Neural progenitor cell (in vitro differentiated cells): ENCODE data around the gene ERGIC1. TPM values are rescaled to one million over a fixed set of nuclear protein-coding genes. Genes with fewer than 3 reads are reported as not detected.

Experiments
- DNase-seq: peaks from one replicate; pipeline ENCODE4 v3.0.0-alpha.2; 2016; ENCODE audit warnings: low spot score
- H2AFZ ChIP-seq: fragments of 200-600 bp; sonication (generic); replicated peaks from 2 replicates; pipeline ENCODE4 v1.6.1; 2016; ENCODE audit warnings: antibody characterized with exemption
- H3F3A ChIP-seq: fragments of 200-600 bp; sonication (generic); 2 replicates; pipeline ENCODE4 v1.6.1; 2016; ENCODE audit warnings: antibody characterized with exemption, low read depth
- H3K27ac ChIP-seq: fragments of 200-600 bp; sonication (generic); 2 replicates; pipeline ENCODE4 v1.5.1; 2016; ENCODE audit warnings: mild to moderate bottlenecking
- H3K27me3 ChIP-seq: fragments of 200-600 bp; sonication (generic); 2 replicates; pipeline ENCODE4 v1.6.1; 2016; ENCODE audit warnings: mild to moderate bottlenecking, moderate library complexity
- H3K36me3 ChIP-seq: fragments of 200-600 bp; sonication (generic); 2 replicates; pipeline ENCODE4 v1.5.1; 2016
- H3K4me1 ChIP-seq: fragments of 200-600 bp; sonication (generic); 2 replicates; pipeline ENCODE4 v1.6.1; 2016; ENCODE audit warnings: mixed run types
- H3K4me2 ChIP-seq: fragments of 200-600 bp; sonication (generic); 2 replicates; pipeline ENCODE4 v1.6.1; 2016
- H3K4me3 ChIP-seq: fragments of 200-600 bp; sonication (generic); 2 replicates; pipeline ENCODE4 v1.5.1; 2016
- H3K79me2 ChIP-seq: fragments of 200-600 bp; sonication (generic); 2 replicates; pipeline ENCODE4 v1.6.1; 2016; ENCODE audit warnings: low read depth
- H3K9ac ChIP-seq: fragments of 200-600 bp; sonication (generic); 2 replicates; pipeline ENCODE4 v1.6.1; 2016
- H3K9me3 ChIP-seq: fragments of 200-600 bp; sonication (generic); 2 replicates; pipeline ENCODE4 v1.5.1; 2016; ENCODE audit warnings: low read depth
- H4K20me1 ChIP-seq: fragments of 200-600 bp; sonication (generic); 2 replicates; pipeline ENCODE4 v1.6.1; 2016; ENCODE audit warnings: low read depth
- H3K27ac Mint-ChIP-seq: 3 replicates; pipeline ENCODE4 v1.8.0; 2021; ENCODE audit warnings: mixed read lengths
- H3K27me3 Mint-ChIP-seq: 2 replicates; pipeline ENCODE4 v1.8.0; 2022; ENCODE audit warnings: low read depth, mild to moderate bottlenecking, inconsistent platforms, moderate library complexity, mixed read lengths; ENCODE audit not compliant: insufficient read depth
- H3K36me3 Mint-ChIP-seq: 3 replicates; pipeline ENCODE4 v1.8.0; 2021; ENCODE audit warnings: mixed read lengths
- H3K4me1 Mint-ChIP-seq: 3 replicates; pipeline ENCODE4 v1.8.0; 2021; ENCODE audit warnings: mixed read lengths
- H3K4me3 Mint-ChIP-seq: 3 replicates; pipeline ENCODE4 v1.8.0; 2021; ENCODE audit warnings: mild to moderate bottlenecking, moderate library complexity, mixed read lengths
- H3K9me3 Mint-ChIP-seq: 3 replicates; pipeline ENCODE4 v1.8.0; 2020; ENCODE audit warnings: mixed read lengths
- EZH2 ChIP-seq: fragments of 200-600 bp; sonication (generic); IDR thresholded peaks from 2 replicates; pipeline ENCODE4 v1.6.1; 2017; ENCODE audit warnings: antibody characterized with exemption, mild to moderate bottlenecking, moderate library complexity
- EZH2phosphoT487 ChIP-seq: fragments of 200-600 bp; sonication (generic); IDR thresholded peaks from 2 replicates; pipeline ENCODE4 v1.6.1; 2017; ENCODE audit warnings: antibody characterized with exemption
- total RNA-seq: library from RNA; depleted of rRNA; stranded (reverse); fragments of >200 nt; gene quantifications from 2 replicates; pipeline ENCODE4 v1.2.3, GENCODE V29; 2015; ENCODE audit warnings: low replicate concordance
- TF ChIP-seq, protein P1 (sequence below): fragments of 200-600 bp; sonication (generic); IDR thresholded peaks from 2 replicates; pipeline ENCODE4 v1.5.1; 2017; ENCODE audit warnings: antibody characterized with exemption, mild to moderate bottlenecking

Gene ERGIC1
- total RNA-seq, 1 donor from 2014 or later: 28.7 TPM

DNA sequence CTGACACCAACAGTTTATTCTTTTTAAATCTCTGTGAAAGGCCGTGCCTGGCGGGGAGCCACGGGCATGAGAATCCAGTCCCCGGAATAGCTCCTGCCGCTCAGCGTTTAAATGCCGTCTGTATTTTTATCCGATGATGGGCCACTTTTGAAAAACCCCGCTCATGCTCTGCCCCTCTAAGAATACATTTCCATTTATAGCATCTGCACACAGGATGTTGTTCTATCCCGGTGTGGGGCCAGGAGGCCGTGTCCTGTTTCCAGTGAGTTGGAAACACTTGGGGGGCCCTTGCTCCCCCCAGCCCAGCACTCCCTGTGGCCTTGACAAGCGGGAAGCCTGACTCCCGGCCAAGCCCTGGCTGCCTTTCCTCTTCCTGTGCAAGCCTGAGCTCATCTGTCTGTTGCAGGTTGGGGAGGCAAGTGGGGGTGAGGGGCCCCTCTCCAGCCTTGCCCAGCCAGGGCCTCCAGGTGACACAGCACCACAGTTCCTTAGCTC, 39.0 kb downstream of the ERGIC1 start:
- H3F3A ChIP-seq: no peaks in the 10 kb centered on the region

DNA sequence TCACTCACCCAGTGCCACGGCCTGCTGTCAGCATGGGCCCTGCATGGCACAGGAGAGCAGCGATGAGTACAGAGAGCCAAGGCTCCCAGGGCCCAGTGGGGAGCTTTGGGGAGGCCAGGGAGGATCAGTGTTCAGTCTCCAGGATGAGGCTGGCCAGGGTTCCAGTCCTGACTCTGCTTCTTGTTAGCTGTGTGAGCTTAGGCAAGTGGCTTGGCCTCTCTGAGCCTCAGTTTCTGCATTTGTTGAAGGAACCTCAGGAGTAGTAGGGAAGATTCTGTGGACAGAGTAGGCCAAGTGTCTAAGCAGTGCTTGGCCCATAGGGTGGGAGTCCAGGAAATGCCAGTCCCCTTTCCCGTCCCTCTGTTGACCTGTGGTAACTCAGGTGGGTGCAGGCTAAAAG, 39.5 kb downstream of the ERGIC1 start:
- no peaks in the 10 kb centered on the region for H3K9me3 Mint-ChIP-seq
- H3K27ac Mint-ChIP-seq: no peak overlapping the region
- TF ChIP-seq EZH2phosphoT487 (no peak), EZH2 (no peak)
- TF ChIP-seq, protein P1, sequence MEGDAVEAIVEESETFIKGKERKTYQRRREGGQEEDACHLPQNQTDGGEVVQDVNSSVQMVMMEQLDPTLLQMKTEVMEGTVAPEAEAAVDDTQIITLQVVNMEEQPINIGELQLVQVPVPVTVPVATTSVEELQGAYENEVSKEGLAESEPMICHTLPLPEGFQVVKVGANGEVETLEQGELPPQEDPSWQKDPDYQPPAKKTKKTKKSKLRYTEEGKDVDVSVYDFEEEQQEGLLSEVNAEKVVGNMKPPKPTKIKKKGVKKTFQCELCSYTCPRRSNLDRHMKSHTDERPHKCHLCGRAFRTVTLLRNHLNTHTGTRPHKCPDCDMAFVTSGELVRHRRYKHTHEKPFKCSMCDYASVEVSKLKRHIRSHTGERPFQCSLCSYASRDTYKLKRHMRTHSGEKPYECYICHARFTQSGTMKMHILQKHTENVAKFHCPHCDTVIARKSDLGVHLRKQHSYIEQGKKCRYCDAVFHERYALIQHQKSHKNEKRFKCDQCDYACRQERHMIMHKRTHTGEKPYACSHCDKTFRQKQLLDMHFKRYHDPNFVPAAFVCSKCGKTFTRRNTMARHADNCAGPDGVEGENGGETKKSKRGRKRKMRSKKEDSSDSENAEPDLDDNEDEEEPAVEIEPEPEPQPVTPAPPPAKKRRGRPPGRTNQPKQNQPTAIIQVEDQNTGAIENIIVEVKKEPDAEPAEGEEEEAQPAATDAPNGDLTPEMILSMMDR: no peak
- H3K27me3 ChIP-seq: no peaks in the 10 kb centered on the region
- H3K4me1 ChIP-seq: peaks cover 20% of the 10 kb centered on the region
- no peak overlapping the region for H3K4me3 Mint-ChIP-seq
- DNase-seq: no peak
- H3K4me1 Mint-ChIP-seq: peaks cover 11% of the 10 kb centered on the region
- no peak overlapping the region for H3K9ac ChIP-seq
- no peak overlapping the region for H3K27ac ChIP-seq
- no peaks in the 10 kb centered on the region for H3K79me2 ChIP-seq
- H3K4me2 ChIP-seq: no peak overlapping the region
- H3K9me3 ChIP-seq: no peaks in the 10 kb centered on the region
- H3K27me3 Mint-ChIP-seq: no peaks in the 10 kb centered on the region
- no peaks in the 10 kb centered on the region for H3F3A ChIP-seq
- no peak overlapping the region for H3K4me3 ChIP-seq
- peaks cover 72% of the 10 kb centered on the region for H4K20me1 ChIP-seq
- no peak overlapping the region for H2AFZ ChIP-seq
- H3K36me3 Mint-ChIP-seq: no peaks in the 10 kb centered on the region
- H3K36me3 ChIP-seq: no peaks in the 10 kb centered on the region

More for the DNA sequence above, 39.0 kb downstream of the ERGIC1 start:
- H3K36me3 ChIP-seq: no peaks in the 10 kb centered on the region
- no peak overlapping the region for H3K4me2 ChIP-seq
- H3K9me3 Mint-ChIP-seq: no peaks in the 10 kb centered on the region
- peaks cover 76% of the 10 kb centered on the region for H4K20me1 ChIP-seq
- H3K4me1 Mint-ChIP-seq: peaks cover 11% of the 10 kb centered on the region
- H3K27me3 Mint-ChIP-seq: no peaks in the 10 kb centered on the region
- no peaks in the 10 kb centered on the region for H3K9me3 ChIP-seq
- no peak overlapping the region for H3K4me3 Mint-ChIP-seq
- no peak for DNase-seq
- H3K4me3 ChIP-seq: no peak overlapping the region
- no peak overlapping the region for H3K9ac ChIP-seq
- H3K36me3 Mint-ChIP-seq: no peaks in the 10 kb centered on the region
- peak overlapping the region; percentile 70 for H3K27ac Mint-ChIP-seq
- H3K27ac ChIP-seq: no peak overlapping the region
- no peaks in the 10 kb centered on the region for H3K27me3 ChIP-seq
- peaks cover 20% of the 10 kb centered on the region for H3K4me1 ChIP-seq
- TF ChIP-seq EZH2: no peak
- no peak for TF ChIP-seq EZH2phosphoT487
- TF ChIP-seq, protein P1: no peak
- H3K79me2 ChIP-seq: no peaks in the 10 kb centered on the region
- no peak overlapping the region for H2AFZ ChIP-seq

DNA sequence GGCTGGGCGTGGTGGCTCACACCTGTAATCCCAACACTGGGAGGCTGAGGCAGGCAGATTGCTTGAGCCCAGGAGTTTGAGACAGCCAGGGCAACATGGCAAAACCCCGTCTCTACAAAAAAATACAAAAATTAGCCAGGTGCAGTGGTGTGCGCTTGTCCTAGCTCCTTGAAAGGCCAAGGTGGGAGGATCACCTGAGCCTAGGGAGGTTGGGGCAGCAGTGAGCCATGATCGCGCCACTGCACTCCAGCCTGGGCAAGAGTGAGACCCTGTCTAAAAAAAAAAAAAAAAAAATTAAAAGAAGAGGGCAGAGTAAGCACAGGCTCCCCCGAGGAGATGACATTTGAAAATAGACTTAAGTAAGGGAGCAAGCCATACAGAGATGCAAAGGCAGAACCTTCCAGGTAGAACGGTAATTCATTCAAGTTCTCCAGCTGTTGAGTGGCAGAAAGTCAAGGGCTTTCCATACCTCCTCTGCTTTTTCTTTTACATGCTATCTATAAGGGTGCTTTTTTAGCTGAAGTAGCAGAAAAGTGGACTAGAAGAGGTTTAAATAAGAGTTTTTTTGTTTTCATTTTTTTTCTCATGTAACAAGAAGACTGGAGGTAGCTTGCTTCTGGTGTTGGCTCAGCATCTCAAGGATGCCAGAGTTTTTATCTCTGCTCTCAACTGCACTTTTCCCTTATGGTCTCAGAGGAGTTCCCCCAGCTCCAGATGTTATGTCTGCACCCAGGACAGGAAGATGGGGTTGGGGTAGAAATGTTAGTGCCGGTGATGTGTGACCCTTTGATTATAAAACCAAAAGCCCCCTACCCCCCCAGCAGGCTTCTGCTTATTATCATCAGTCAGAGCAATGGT, 40.8 kb downstream of the ERGIC1 start:
- no peaks in the 10 kb centered on the region for H3K36me3 ChIP-seq
- peaks cover 20% of the 10 kb centered on the region for H3K4me1 Mint-ChIP-seq
- H3K27ac Mint-ChIP-seq: no peak overlapping the region
- no peaks in the 10 kb centered on the region for H3K36me3 Mint-ChIP-seq
- H3K4me2 ChIP-seq: no peak overlapping the region
- no peaks in the 10 kb centered on the region for H3K27me3 Mint-ChIP-seq
- H3K4me3 Mint-ChIP-seq: no peak overlapping the region
- no peaks in the 10 kb centered on the region for H3K9me3 ChIP-seq
- H3K79me2 ChIP-seq: no peaks in the 10 kb centered on the region
- H3F3A ChIP-seq: no peaks in the 10 kb centered on the region
- H3K27ac ChIP-seq: no peak overlapping the region
- no peak overlapping the region for H2AFZ ChIP-seq
- H4K20me1 ChIP-seq: peaks cover 63% of the 10 kb centered on the region
- H3K27me3 ChIP-seq: no peaks in the 10 kb centered on the region
- no peak overlapping the region for H3K9ac ChIP-seq
- H3K9me3 Mint-ChIP-seq: no peaks in the 10 kb centered on the region
- no peak for DNase-seq
- TF ChIP-seq EZH2phosphoT487 (no peak), EZH2 (no peak)
- TF ChIP-seq, protein P1: no peak
- no peak overlapping the region for H3K4me3 ChIP-seq
- peaks cover 26% of the 10 kb centered on the region for H3K4me1 ChIP-seq
